ENCODE measurements around the gene HEXA. TPM values are rescaled to one million over a fixed set of nuclear protein-coding genes. Genes with fewer than 3 reads are reported as not detected.

Gene HEXA
- total and polyA plus RNA-seq, 9 donors = 42.4 to 166 (median 77.7) TPM

GRCh38 chr15:72318408-72318942, 57.3 kb downstream of the HEXA start:
- TF ChIP-seq, protein P1, sequence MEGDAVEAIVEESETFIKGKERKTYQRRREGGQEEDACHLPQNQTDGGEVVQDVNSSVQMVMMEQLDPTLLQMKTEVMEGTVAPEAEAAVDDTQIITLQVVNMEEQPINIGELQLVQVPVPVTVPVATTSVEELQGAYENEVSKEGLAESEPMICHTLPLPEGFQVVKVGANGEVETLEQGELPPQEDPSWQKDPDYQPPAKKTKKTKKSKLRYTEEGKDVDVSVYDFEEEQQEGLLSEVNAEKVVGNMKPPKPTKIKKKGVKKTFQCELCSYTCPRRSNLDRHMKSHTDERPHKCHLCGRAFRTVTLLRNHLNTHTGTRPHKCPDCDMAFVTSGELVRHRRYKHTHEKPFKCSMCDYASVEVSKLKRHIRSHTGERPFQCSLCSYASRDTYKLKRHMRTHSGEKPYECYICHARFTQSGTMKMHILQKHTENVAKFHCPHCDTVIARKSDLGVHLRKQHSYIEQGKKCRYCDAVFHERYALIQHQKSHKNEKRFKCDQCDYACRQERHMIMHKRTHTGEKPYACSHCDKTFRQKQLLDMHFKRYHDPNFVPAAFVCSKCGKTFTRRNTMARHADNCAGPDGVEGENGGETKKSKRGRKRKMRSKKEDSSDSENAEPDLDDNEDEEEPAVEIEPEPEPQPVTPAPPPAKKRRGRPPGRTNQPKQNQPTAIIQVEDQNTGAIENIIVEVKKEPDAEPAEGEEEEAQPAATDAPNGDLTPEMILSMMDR (IDR thresholded peaks at IDR 0.05) = no peak
- TF ChIP-seq POLR2A (IDR thresholded peaks at IDR 0.05) (no peak), EP300 (IDR thresholded peaks at IDR 0.05) (no peak)
- DNase-seq = no peak
- H3K27me3 ChIP-seq = no peaks in the 10 kb centered on the region
- H3K36me3 ChIP-seq = no peaks in the 10 kb centered on the region
- peaks cover 8% of the 10 kb centered on the region for H3K4me1 ChIP-seq (ENCODE audit: insufficient read depth)
- intact Hi-C loops (cut with DNase I) = no loop called here
- no peak overlapping the region for H3K27ac ChIP-seq
- H3K9me3 ChIP-seq = no peaks in the 10 kb centered on the region
- 30 to 41% (median 37%) methylated on average over 2 of the region's 2 CpGs for WGBS, 3 donors
- H3K4me3 ChIP-seq = no peak overlapping the region

DNA sequence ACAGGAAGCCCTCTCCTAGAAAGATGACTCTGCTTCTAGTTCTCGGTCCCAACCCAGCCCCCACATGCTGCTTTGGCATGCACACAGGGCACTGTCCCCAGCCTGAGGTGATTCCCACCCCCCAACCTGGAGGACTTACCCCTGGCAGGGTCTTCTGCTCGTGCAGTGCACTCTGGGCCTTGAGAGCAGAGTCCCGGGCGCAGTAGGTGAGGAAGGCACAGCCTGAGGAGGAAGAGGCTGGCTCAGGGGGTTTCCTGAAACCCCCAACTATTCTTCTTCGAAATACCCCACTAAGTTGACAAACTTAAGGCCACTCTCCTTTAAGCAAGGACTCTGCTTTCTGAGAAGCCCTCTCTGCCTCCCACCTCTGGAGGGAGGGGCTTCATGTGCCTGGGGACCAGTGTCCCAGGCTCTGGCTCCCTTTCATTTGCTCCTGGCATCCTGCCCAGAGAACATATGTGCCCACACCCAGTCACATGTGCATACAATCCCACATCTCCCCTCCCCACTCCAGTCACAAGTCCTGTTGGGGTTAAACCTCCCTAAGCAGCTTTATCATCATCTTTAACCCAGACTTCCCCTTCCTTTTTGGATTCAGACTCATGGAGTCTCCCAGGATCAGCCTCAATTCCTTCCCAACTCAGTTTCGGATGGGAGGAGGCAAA, 60.0 kb downstream of the HEXA start:
- H3K4me3 ChIP-seq = no peak overlapping the region
- H3K4me1 ChIP-seq (ENCODE audit: insufficient read depth) = peaks cover 8% of the 10 kb centered on the region
- no peaks in the 10 kb centered on the region for H3K36me3 ChIP-seq
- DNase-seq = no peak
- no peaks in the 10 kb centered on the region for H3K9me3 ChIP-seq
- WGBS, 3 donors = 73 to 74% (median 73%) methylated on average over 6 of the region's 6 CpGs
- intact Hi-C loops (cut with DNase I) = no loop called here
- no peak overlapping the region for H3K27ac ChIP-seq
- TF ChIP-seq EP300 (IDR thresholded peaks at IDR 0.05) (no peak), POLR2A (IDR thresholded peaks at IDR 0.05) (no peak)
- TF ChIP-seq, protein P1 (IDR thresholded peaks at IDR 0.05) = no peak
- H3K27me3 ChIP-seq = no peaks in the 10 kb centered on the region

DNA sequence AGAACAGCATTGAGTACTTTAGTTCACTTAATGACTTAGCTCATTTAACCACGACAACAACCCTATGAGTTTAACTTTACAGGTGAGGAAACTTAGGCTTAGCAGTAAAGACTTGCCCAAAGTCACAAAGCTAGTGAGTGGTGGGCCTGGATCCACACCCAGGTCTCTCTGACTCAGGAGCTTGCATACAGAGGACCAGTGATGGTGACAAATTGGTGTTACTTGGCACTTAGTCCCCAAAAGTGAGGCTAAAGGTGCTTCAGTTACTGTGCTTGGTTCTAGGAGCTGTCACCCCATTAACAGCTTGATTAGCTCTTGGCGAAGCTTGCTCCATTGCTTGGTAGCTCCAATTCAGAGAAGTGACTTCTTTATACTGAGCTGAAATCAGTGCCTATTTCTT, 61.9 kb downstream of the HEXA start:
- no peak overlapping the region for H3K4me3 ChIP-seq
- WGBS, 3 donors = 96 to 98% (median 97%) methylated on average over 2 of the region's 2 CpGs
- TF ChIP-seq, protein P1 (IDR thresholded peaks at IDR 0.05) = no peak
- no peak for TF ChIP-seq POLR2A (IDR thresholded peaks at IDR 0.05)
- H3K9me3 ChIP-seq = no peaks in the 10 kb centered on the region
- H3K4me1 ChIP-seq (ENCODE audit: insufficient read depth) = no peaks in the 10 kb centered on the region
- intact Hi-C loops (cut with DNase I) = no loop called here
- no peak overlapping the region for H3K27ac ChIP-seq
- no peaks in the 10 kb centered on the region for H3K36me3 ChIP-seq
- H3K27me3 ChIP-seq = no peaks in the 10 kb centered on the region
- no peak for DNase-seq

DNA sequence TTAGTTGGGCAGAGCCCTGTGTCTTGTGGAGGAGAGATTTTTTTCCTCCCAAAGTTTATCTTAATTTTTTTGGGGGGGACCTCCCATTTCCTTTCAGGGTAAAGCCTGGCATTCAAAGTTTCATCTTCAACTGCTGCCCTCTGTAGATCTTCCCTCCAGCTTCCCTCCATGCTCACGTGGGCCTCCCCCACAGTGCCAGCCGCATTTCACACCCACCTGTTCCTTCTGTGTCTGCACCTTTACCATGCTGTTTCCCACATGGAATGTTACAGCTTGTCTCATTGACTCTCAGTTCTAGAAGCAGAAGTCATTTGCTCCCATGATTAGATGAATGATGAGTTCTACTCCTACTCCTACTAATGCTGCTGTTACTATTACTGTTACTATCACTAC, 62.4 kb downstream of the HEXA start:
- 72 to 79% (median 78%) methylated on average over 2 of the region's 2 CpGs for WGBS, 3 donors
- no peaks in the 10 kb centered on the region for H3K36me3 ChIP-seq
- no peak for DNase-seq
- no peak for TF ChIP-seq POLR2A (IDR thresholded peaks at IDR 0.05)
- H3K27me3 ChIP-seq = no peaks in the 10 kb centered on the region
- intact Hi-C loops (cut with DNase I) = no loop called here
- no peak overlapping the region for H3K27ac ChIP-seq
- no peaks in the 10 kb centered on the region for H3K4me1 ChIP-seq (ENCODE audit: insufficient read depth)
- no peak overlapping the region for H3K4me3 ChIP-seq
- H3K9me3 ChIP-seq = no peaks in the 10 kb centered on the region
